BE2C (cell line): ENCODE measurements around the gene ANKRD27.
A peak's percentile ranks its signal among the peaks of the same experiment; 100 is the strongest.
"Not testable (repeated sequence)": the region's sequence is repeated elsewhere in the genome, so short reads cannot be mapped to it uniquely, and the experiment has no call there.

Experiments used
- DNase-seq: peaks from one replicate; pipeline ENCODE4 v3.0.0-alpha.2; 2020
- H3K27me3 ChIP-seq: fragments of 250-450 bp; sonication (Bioruptor Pico); 2 replicates; pipeline ENCODE4 v1.5.1; 2020; ENCODE audit warnings: mild to moderate bottlenecking
- H3K36me3 ChIP-seq: fragments of 250-450 bp; sonication (Bioruptor Pico); 2 replicates; pipeline ENCODE4 v1.5.1; 2020; ENCODE audit warnings: mild to moderate bottlenecking
- H3K4me1 ChIP-seq: fragments of 250-450 bp; sonication (Bioruptor Pico); 2 replicates; pipeline ENCODE4 v1.5.1; 2020
- H3K4me3 ChIP-seq: 2 replicates; pipeline ENCODE4 v1.5.1; 2011; ENCODE audit warnings: low read depth, low read length
- H3K9me3 ChIP-seq: fragments of 250-450 bp; sonication (Bioruptor Pico); 2 replicates; pipeline ENCODE4 v1.5.1; 2020
- TF ChIP-seq, protein P1 (sequence below): IDR thresholded peaks from 2 replicates; pipeline ENCODE4 v1.5.1; 2012; ENCODE audit warnings: mild to moderate bottlenecking, low read depth, low read length

The ANKRD27 gene

DNA sequence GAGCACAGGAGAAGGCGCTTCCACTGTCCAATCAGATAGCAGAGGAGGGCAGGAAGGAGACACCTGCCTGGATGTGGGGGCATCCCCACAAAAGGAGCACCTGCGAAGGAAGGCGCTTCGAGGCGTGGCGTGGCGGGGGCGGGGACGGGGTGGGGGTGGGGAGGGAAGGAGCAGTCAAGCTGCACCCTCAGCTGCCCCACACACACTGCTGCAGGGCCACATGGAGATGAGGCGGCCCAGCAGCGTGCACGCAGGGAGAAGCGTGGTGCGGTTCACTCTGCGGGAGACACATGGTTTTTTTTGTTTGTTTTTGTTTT is 21.4 kb downstream of the ANKRD27 start:
- H3K4me3 ChIP-seq: no peak overlapping the region
- peaks cover 14% of the 10 kb centered on the region for H3K36me3 ChIP-seq
- no peaks in the 10 kb centered on the region; the same call in 1 of the 2 replicates for H3K4me1 ChIP-seq
- TF ChIP-seq, protein P1, sequence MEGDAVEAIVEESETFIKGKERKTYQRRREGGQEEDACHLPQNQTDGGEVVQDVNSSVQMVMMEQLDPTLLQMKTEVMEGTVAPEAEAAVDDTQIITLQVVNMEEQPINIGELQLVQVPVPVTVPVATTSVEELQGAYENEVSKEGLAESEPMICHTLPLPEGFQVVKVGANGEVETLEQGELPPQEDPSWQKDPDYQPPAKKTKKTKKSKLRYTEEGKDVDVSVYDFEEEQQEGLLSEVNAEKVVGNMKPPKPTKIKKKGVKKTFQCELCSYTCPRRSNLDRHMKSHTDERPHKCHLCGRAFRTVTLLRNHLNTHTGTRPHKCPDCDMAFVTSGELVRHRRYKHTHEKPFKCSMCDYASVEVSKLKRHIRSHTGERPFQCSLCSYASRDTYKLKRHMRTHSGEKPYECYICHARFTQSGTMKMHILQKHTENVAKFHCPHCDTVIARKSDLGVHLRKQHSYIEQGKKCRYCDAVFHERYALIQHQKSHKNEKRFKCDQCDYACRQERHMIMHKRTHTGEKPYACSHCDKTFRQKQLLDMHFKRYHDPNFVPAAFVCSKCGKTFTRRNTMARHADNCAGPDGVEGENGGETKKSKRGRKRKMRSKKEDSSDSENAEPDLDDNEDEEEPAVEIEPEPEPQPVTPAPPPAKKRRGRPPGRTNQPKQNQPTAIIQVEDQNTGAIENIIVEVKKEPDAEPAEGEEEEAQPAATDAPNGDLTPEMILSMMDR: no peak
- no peaks in the 10 kb centered on the region for H3K27me3 ChIP-seq
- H3K9me3 ChIP-seq: no peaks in the 10 kb centered on the region
- DNase-seq: no peak

DNA sequence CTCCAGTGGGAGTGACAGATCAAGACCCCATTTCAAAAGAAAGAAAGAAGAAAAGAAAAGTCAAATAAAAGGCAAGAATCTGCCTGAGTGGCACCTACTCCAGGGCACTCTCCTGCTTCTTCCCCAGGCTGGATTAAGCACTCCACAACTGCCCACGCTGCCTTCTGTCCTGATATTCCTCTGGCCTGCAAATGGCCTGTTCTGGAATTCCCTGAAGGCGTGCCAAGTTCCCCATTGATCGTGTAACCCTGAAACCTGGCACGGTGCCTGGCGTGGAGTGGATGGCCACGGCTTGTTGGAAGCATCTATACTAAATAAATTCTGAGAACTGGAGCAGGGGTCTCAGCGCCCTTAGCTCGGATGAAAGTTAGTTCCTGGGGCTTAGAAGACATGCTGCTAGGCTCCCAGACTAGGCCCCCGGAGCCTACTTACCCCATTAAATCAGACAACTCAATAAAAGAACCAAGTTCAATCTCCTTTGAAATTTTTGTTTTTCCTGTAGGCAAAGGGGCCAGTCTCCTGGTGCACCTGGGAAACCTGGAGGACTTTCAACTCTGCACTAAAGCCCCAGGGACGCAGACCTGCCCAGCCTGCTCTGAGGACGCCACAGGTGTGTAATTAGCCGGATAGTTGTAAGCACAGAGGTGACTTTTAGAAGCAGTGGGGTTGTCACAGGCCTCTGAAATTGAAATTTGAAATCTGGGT is 21.9 kb downstream of the ANKRD27 start:
- TF ChIP-seq, protein P1: no peak
- H3K36me3 ChIP-seq: peaks cover 14% of the 10 kb centered on the region
- no peak overlapping the region for H3K4me3 ChIP-seq
- peaks cover 3% of the 10 kb centered on the region for H3K4me1 ChIP-seq
- no peaks in the 10 kb centered on the region for H3K27me3 ChIP-seq
- no peaks in the 10 kb centered on the region for H3K9me3 ChIP-seq
- DNase-seq: peak; percentile 45

DNA sequence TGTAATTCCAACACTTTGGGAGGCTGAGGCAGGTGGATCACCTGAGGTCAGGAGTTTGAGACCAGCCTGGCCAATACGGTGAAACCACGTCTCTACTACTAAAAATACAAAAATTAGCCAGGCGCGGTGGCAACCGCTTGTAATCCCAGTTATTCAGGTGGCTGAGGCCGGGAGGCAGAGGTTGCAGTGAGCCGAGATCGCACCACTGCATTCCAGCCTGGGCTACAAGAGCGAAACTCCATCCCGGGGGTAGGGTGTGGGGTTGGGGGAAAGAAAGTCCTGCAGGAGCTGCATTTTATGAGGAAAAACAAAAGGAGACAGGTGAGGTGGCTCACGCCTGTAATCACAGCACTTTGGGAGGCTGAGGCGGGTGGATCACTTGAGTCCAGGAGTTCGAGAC is 22.6 kb downstream of the ANKRD27 start:
- H3K27me3 ChIP-seq, DNase-seq, H3K9me3 ChIP-seq, H3K4me3 ChIP-seq: not testable (repeated sequence)
- peaks cover 10% of the 10 kb centered on the region for H3K4me1 ChIP-seq
- H3K36me3 ChIP-seq: peaks cover 16% of the 10 kb centered on the region

DNA sequence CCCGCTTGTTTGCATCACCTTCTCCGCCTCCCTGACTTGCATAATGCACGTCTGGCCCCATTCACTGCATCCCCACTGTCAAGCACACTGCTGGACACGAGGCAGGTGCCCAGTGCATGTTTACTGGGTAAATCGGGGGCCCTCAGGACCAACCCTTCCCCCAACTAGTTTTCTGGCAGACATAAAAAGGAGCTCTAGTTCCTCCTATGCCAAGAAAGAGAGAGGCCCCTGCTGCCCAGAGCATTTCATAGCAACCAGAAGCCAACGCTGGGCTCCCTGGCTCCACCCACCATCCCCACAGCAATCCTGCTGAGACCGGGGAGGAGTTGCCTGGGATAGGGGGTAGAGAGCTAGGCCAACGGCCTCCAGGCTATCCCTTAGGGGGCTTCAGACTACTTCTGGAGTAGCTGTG is 23.2 kb downstream of the ANKRD27 start:
- peak; percentile 33 for DNase-seq
- H3K4me3 ChIP-seq: no peak overlapping the region
- H3K4me1 ChIP-seq: peaks cover 11% of the 10 kb centered on the region
- no peaks in the 10 kb centered on the region for H3K9me3 ChIP-seq
- TF ChIP-seq, protein P1: peak; percentile 22
- H3K27me3 ChIP-seq: no peaks in the 10 kb centered on the region
- peaks cover 16% of the 10 kb centered on the region for H3K36me3 ChIP-seq

DNA sequence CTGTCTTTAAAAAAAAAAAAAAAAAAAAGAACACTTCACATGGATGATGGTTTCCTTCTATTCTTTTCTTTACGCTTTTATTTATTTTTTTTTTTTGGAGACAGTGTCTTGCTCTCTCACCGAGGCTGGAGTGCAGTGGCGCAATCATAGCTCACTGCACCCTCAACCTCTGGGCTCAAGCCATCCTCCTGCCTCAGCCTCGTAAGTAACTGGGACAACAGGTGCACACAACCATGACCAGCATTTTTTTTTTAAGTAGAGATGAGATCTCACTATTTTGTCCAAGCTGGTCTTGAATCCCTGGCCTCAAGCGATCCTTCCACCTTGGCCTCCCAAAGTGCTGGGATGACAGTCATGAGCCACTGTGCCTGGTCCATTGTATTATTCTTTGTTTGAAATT is 24.3 kb downstream of the ANKRD27 start:
- H3K4me1 ChIP-seq: peaks cover 11% of the 10 kb centered on the region
- TF ChIP-seq, protein P1: no peak
- no peak overlapping the region for H3K4me3 ChIP-seq
- H3K9me3 ChIP-seq: no peaks in the 10 kb centered on the region
- H3K27me3 ChIP-seq: no peaks in the 10 kb centered on the region
- DNase-seq: no peak
- peaks cover 12% of the 10 kb centered on the region for H3K36me3 ChIP-seq

DNA sequence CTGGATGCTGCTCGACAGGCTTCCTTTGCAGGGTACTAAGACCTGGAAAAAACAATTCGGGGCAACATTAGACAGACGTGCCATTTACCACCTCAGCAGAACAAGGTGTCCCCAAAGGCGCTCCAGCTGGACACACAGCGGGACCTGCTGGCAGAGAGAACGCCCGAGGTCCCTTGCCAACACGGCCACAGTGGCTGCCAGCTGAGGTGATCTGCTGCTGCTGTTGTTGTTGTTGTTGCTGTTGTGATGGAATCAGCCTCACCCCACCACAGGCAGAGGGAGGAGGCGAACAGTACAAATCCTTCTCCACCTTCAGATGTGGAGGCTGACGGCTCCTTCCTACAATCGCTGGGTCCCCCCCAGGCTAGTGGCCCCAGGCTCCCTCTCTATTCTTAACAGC is 25.2 kb downstream of the ANKRD27 start:
- H3K36me3 ChIP-seq: peaks cover 8% of the 10 kb centered on the region
- peaks cover 11% of the 10 kb centered on the region for H3K4me1 ChIP-seq
- no peak for DNase-seq
- no peak overlapping the region for H3K4me3 ChIP-seq
- TF ChIP-seq, protein P1: no peak
- H3K9me3 ChIP-seq: no peaks in the 10 kb centered on the region
- no peaks in the 10 kb centered on the region for H3K27me3 ChIP-seq
